Measurements from ENCODE around the gene TBC1D24.

The TBC1D24 gene

DNA sequence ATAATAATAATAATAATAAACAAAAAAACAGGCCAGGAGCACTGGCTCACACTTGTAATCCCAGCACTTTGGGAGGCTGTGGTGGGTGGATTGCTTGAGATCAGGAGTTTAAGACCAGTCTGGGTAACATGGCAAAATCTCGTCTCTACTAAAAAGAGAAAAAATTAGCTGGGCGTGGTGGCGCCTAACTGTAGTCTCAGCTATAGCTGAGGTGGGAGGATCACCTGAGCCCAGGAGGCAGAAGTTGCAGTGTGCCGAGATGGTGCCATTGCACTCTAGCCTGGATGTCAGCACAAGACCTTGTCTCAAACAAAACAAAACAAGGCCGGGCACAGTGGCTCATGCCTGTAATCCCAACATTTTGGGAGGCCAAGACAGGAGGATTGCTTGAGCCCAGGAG, 20.1 kb downstream of the TBC1D24 start:
- Histone ChIP-seq H3K9ac (ENCODE audit: low read length) (no peak overlapping the region), H3K27ac (ENCODE audit: low read length) (no peak overlapping the region), H3F3A (ENCODE audit: insufficient read depth, low read length) (no peaks in the 10 kb centered on the region), H3K4me3 (ENCODE audit: low read length) (no peak overlapping the region), H3K4me2 (ENCODE audit: low read depth, low read length) (no peak overlapping the region), H3K4me1 (ENCODE audit: low read length) (no peaks in the 10 kb centered on the region), H4K20me1 (ENCODE audit: insufficient read depth, low read length) (no peaks in the 10 kb centered on the region), H3K9me2 (replicated peaks; ENCODE audit: insufficient read depth, low read length) (no peaks in the 10 kb centered on the region), H3K79me2 (ENCODE audit: low read length) (no peaks in the 10 kb centered on the region), H3K27me3 (replicated peaks; ENCODE audit: insufficient read depth, low read length) (no peaks in the 10 kb centered on the region), H3K9me3 (replicated peaks; ENCODE audit: insufficient read depth, low read length) (no peaks in the 10 kb centered on the region), H3K36me3 (replicated peaks; ENCODE audit: insufficient read depth, low read length) (no peaks in the 10 kb centered on the region), H2AFZ (ENCODE audit: low read length) (no peak overlapping the region)
- TF ChIP-seq EZH2phosphoT487 (IDR thresholded peaks at IDR 0.05; ENCODE audit: low read length) (no peak), EZH2 (optimal IDR thresholded peaks at IDR 0.05; ENCODE audit: low read depth, low read length) (no peak)
- TF ChIP-seq, protein P1, sequence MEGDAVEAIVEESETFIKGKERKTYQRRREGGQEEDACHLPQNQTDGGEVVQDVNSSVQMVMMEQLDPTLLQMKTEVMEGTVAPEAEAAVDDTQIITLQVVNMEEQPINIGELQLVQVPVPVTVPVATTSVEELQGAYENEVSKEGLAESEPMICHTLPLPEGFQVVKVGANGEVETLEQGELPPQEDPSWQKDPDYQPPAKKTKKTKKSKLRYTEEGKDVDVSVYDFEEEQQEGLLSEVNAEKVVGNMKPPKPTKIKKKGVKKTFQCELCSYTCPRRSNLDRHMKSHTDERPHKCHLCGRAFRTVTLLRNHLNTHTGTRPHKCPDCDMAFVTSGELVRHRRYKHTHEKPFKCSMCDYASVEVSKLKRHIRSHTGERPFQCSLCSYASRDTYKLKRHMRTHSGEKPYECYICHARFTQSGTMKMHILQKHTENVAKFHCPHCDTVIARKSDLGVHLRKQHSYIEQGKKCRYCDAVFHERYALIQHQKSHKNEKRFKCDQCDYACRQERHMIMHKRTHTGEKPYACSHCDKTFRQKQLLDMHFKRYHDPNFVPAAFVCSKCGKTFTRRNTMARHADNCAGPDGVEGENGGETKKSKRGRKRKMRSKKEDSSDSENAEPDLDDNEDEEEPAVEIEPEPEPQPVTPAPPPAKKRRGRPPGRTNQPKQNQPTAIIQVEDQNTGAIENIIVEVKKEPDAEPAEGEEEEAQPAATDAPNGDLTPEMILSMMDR (IDR thresholded peaks at IDR 0.05; ENCODE audit: low read length), result no peak
- no peak for DNase-seq

DNA sequence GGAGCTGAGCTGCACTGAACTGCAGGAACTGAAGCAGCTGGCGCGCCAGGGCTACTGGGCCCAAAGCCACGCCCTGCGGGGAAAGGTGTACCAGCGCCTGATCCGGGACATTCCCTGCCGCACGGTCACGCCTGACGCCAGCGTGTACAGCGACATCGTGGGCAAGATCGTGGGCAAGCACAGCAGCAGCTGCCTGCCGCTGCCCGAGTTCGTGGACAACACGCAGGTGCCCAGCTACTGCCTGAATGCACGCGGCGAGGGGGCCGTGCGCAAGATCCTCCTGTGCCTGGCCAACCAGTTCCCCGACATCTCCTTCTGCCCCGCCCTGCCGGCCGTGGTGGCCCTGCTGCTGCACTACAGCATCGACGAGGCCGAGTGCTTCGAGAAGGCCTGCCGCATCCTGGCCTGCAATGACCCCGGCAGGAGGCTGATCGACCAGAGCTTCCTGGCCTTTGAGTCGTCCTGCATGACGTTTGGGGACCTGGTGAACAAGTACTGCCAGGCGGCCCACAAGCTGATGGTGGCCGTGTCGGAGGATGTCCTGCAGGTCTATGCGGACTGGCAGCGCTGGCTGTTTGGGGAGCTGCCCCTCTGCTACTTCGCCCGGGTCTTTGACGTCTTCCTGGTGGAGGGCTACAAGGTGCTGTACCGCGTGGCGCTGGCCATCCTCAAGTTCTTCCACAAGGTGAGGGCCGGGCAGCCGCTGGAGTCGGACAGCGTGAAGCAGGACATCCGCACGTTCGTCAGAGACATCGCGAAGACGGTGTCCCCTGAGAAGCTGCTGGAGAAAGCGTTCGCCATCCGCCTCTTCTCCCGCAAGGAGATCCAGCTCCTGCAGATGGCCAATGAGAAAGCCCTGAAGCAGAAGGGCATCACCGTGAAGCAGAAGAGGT, 21.5 kb downstream of the TBC1D24 start:
- no peak overlapping the region for H3K4me3 ChIP-seq (ENCODE audit: low read length)
- H3F3A ChIP-seq (ENCODE audit: insufficient read depth, low read length), result no peaks in the 10 kb centered on the region
- H4K20me1 ChIP-seq (ENCODE audit: insufficient read depth, low read length), result no peaks in the 10 kb centered on the region
- no peak overlapping the region for H3K4me2 ChIP-seq (ENCODE audit: low read depth, low read length)
- no peaks in the 10 kb centered on the region for H3K9me2 ChIP-seq (replicated peaks; ENCODE audit: insufficient read depth, low read length)
- H3K36me3 ChIP-seq (replicated peaks; ENCODE audit: insufficient read depth, low read length), result no peaks in the 10 kb centered on the region
- no peak for TF ChIP-seq EZH2phosphoT487 (IDR thresholded peaks at IDR 0.05; ENCODE audit: low read length)
- no peak for TF ChIP-seq EZH2 (optimal IDR thresholded peaks at IDR 0.05; ENCODE audit: low read depth, low read length)
- TF ChIP-seq, protein P1 (IDR thresholded peaks at IDR 0.05; ENCODE audit: low read length), result no peak
- no peak overlapping the region for H2AFZ ChIP-seq (ENCODE audit: low read length)
- H3K9ac ChIP-seq (ENCODE audit: low read length), result no peak overlapping the region
- no peaks in the 10 kb centered on the region for H3K27me3 ChIP-seq (replicated peaks; ENCODE audit: insufficient read depth, low read length)
- no peaks in the 10 kb centered on the region for H3K9me3 ChIP-seq (replicated peaks; ENCODE audit: insufficient read depth, low read length)
- DNase-seq, result no peak
- no peak overlapping the region for H3K27ac ChIP-seq (ENCODE audit: low read length)
- H3K4me1 ChIP-seq (ENCODE audit: low read length), result 0 out of 2 replicates have a peak, but pooled peaks cover 2% of the 10 kb centered on the region
- H3K79me2 ChIP-seq (ENCODE audit: low read length), result no peaks in the 10 kb centered on the region

- Histone ChIP-seq H3K9ac (ENCODE audit: low read length) (no peak overlapping the region), H3K9me2 (replicated peaks; ENCODE audit: insufficient read depth, low read length) (no peaks in the 10 kb centered on the region), H2AFZ (ENCODE audit: low read length) (no peak overlapping the region), H3K27me3 (replicated peaks; ENCODE audit: insufficient read depth, low read length) (no peaks in the 10 kb centered on the region), H3K4me1 (ENCODE audit: low read length) (0 out of 2 replicates have a peak, but pooled peaks cover 2% of the 10 kb centered on the region), H3F3A (ENCODE audit: insufficient read depth, low read length) (no peaks in the 10 kb centered on the region), H3K36me3 (replicated peaks; ENCODE audit: insufficient read depth, low read length) (no peaks in the 10 kb centered on the region), H3K4me3 (ENCODE audit: low read length) (no peak overlapping the region), H3K4me2 (ENCODE audit: low read depth, low read length) (no peak overlapping the region), H3K9me3 (replicated peaks; ENCODE audit: insufficient read depth, low read length) (no peaks in the 10 kb centered on the region), H3K27ac (ENCODE audit: low read length) (no peak overlapping the region), H4K20me1 (ENCODE audit: insufficient read depth, low read length) (no peaks in the 10 kb centered on the region), H3K79me2 (ENCODE audit: low read length) (no peaks in the 10 kb centered on the region)
- DNase-seq, result no peak
- TF ChIP-seq, protein P1 (IDR thresholded peaks at IDR 0.05; ENCODE audit: low read length), result no peak
- TF ChIP-seq EZH2 (optimal IDR thresholded peaks at IDR 0.05; ENCODE audit: low read depth, low read length) (no peak), EZH2phosphoT487 (IDR thresholded peaks at IDR 0.05; ENCODE audit: low read length) (no peak)
These were observed 22.2 kb downstream of the TBC1D24 start for GRCh38 chr16:2497116-2497630.

Data from MM.1S (cell line).